Stimulated activated CD4-positive, alpha-beta T cell treated with anti-CD3 and anti-CD28 coated beads, Interleukin-4, amount 100 ng/mL, for 48 hours (primary cell): ENCODE measurements around the gene PTCD1.

Source experiments
- DNase-seq, 2 donors: peaks; one replicate each; pipeline ENCODE4 v3.0.0-alpha.2; 2020; ENCODE audit warnings: low read depth in 2 of 2

PTCD1 gene

DNA sequence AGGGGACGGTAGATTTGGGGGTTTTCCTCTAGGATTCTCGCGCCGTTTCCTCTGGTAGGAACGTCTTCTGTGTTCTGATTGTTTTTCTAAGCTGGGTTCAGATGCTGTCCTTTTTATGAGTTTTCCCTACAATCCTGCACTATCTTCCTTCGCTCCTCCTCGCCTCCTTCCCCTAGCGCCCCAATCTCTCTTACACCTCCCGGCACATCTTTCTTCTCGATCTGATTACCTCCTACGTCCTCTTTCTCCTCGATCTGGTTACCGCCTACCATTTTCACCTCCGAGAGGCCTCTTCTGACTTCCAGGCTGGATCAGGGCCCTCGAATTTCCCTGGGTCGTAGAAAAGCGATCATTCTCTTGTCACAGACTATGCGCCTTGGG is 29.4 kb downstream of the PTCD1 start:
- DNase-seq = no peak

DNA sequence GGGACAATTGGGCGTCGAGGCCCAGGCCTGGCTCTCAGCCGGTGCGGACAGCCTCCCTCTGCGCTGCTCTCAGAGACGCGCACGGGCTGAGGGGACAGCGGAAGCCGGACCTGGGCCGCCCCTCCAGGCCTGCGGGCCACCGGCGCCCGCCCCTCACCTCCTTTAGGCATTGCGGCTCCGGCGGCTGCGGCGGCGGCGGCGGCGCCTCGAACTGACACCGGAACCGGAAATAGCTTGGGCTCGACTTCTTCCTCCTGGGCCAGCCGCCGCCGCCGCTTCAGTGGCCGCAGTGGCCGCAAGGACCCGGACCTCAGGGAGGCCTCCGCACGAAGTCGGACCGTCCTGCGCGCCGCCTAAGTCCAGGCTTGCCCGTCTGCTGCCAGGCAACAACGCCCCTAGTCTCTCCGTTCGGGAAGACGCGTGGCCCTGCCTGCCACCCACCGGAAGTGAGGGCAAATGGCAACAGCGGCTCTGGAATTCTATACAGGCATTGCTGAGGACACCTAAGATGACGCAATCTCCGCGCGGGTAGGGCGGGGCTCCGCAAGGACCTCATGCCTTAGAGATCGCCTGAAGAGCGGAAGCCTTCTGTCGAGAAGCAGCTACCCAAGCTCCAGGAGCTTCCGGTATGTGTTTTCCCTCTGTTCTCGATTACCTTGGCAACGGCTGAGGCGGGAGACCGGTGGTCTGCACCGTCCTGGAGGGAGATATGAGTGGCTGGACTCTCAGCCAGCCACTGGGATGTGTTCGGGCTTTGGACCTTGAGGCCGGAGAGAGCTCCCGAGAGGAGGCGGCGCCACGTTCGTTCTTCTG is 30.0 kb downstream of the PTCD1 start, which contains the start of the genes BUD31 and PDAP1:
Gene BUD31, plus strand, starts transcription at position 591 of the 813 bp plus-strand sequence. CDS start 2,124 bp downstream, outside the sequence.
Gene PDAP1, minus strand, starts transcription at position 219 of the 813 bp plus-strand sequence. Its CDS starts 49 bp downstream, at position 170.
- peak; percentile 83 to 85 for DNase-seq

DNA sequence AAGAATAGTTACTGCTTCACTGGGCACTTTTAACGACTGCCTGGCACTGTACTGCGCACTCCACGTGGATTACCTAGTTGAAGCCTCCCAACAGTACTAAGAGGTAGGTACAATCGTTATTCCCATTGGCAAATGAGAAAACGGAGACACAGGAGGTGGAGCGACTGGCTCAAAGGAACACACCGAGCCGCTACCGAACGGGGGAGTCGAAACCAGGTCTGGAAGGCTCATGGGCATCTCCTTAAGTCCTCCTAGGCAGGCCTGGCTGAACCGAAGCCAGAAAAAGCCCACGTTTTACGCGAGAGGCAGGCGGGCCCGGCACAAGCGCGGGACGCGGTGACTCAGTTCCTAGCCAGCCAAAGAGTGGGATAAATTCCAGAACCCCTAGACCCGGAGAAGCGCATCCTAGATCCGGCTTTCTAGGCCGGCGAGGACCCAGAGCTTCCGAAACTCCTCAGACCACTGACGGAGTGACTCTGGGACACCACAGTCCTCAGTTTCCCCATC is 30.7 kb downstream of the PTCD1 start:
- peak in 1 of 2 donors; percentile 35 for DNase-seq

DNA sequence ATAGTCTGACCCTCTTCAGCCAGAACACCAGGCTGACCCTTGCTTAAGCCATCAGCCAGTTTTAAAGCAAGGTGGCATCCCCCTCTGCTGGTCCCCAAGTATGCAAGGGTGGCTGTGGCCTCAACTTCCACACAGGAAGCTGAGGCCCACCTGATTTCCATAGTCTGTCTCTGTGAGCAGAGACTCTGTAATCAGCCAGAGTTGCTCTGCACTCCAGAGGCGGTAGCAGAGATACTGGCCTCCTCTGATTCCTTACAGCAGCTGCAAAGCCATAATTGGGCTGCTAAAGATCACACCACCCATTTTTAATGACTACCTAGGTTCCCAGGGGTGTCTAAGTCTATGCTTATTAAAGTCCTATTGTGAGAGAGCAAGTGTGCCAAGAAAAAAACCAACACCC is 32.0 kb downstream of the PTCD1 start:
- DNase-seq = no peak

DNA sequence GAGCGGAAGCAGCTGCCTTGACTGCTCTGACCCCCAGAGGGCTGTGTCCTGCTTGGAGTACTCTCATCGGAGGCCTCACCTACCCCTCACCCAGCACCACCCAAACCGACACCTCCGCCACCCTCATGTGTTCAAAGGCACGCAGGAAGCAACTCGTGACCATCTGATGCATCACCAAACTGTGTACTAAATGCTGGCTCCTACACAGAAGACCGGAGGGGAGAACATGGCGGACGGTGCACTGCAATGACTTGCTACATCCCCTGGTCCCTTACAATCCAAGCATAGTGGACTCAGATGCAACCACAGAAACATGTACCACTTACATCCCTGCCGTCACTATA is 33.6 kb downstream of the PTCD1 start:
- no peak for DNase-seq

DNA sequence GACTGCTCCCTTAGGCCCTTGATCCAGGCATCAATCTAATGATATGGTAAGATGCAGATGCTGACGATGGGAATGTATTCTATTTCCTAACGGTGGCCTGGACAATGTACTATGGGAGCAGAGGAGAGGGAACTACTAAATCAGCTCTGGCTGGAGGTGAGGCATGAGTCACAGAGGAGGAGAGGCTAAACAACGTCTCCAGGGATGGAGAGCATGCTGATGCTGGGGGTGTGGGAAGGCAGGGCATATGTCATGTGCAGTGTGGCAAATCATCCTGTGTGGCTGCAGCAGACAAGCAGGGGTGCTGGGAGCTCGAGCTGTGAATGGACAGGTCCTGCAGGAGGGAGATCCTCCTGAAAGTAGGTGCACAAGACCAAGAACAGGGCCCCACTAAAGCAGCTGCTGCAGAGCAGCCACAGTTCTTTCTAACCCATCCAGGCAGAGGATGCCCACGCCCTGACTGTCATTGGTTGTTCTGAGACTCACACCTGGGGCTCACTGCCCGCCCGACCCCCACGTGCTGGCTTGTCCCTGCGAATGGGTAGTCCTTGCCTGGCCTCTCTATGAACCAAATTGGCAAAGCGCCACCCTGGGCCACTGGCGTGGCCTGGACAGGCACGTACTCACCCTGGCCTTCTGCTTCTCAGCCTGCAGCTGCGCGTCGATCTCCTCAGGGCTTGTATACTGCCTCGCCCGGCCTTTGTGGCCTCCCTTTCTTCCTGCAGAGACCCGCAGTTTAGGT is 34.2 kb downstream of the PTCD1 start:
- DNase-seq = no peak

DNA sequence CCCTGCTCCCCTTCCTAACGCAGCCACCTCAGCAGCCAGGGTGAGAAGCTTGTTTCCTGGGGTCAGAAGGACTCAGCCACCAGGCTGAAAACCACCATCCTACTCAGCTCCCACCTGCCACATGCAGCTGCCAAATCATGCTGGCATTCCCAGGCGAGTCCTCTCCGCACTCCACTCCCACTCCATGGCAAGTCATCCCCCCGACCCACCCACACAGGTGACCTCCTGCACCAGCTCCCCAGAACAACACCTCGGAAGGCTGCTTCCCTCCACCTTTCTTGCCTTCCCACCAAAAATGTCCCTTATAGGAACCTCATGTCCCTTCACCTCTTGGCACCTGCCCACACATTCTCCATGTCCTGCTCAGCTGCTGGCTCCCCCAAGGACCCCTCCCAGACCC is 34.8 kb downstream of the PTCD1 start:
- no peak for DNase-seq

DNA sequence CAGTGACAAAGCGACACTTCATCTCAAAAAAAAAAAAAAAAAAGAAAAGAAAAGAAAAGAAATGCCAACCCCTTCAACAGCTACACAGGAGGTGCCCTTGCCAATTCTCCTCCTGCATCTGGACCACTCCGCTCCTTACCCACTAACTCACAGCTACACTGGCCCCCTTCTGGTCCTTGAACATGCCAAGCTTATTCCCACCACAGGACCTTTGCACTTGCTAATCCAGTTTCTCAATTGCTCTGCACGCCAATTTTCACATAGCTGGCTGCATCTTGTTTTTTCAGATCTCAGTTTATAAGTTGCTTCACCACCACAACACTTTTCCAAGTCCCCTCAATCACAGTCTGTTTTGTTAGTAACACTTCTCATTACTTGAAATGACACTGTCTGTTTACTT is 35.7 kb downstream of the PTCD1 start:
- no peak for DNase-seq

DNA sequence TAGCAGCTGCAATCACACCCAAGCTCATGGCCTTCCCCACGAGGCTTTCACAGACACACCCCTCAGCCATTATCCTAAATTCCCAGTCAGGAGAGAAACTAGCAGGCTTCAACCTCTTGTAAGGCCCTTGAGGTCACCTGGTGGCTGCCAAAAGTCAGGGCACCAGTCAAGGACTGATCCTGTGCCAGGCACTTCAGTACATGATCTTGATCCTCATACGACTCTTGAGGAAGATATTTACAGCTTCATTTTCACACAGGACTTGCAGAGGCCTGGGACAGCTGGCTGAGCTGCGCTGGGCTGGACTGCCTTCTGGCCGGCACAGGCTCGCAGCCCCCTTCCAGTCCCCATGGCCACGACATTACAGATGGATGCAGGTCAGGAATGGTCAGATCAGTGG is 39.0 kb downstream of the PTCD1 start:
- DNase-seq = no peak

DNA sequence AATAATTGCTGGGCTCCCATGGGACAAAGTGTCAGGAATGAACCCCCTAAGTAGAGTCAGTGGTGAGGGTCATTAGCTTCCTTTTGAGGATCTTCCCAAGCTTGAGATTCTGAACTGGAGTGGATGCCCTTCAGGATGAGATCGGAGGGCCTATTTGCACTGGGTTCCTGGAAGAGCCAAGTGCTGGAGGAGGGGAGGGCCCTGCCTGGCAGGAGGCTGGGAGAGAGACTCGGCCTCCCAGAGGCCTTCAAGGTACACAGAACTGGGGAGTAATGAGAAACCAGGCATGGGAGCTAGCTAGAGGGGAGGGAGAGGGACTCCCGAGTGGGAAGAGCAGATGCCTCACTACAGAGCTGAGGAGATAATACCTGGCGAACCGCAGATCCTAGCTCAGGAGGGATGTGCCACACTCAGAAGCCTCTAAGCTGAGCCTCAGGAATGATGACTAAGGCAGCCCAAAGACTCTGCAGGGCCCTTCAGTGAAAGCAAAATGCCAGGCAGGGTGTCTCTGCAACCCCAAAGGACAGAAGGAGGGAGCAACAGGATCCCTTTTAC is 39.6 kb downstream of the PTCD1 start:
- DNase-seq = no peak

DNA sequence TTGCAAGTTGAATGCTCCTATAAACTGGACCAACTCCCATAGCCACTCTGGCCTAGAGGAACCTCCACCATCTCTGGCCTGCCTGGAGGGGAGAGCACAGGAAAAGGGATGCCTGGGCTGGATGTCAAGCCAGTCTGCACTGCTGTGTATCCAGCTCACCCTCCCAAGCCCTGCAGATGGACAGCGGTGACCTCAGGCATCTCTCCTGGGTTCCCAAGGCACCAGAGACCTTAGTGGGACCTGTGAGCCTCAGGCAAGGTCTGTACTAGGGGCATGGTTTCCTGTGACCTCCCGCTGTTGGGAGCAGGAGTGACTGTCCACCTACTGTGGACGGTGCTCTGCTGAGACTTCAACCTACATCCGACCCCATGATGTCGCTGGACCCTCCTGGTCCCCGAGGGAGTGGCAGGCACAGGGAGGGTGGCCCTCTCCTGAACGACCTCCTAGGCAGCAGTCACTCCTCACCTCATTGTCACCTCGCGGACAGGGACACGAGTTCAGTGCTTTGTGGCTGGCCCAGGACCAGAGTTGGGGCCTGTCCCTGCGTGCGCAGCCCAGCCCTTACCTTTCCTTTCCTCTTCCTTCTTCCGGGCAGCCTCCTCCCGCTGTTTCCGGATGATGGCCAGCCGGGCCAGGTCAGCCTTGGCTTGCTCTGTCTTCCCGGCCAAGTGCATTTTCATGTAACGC is 41.2 kb downstream of the PTCD1 start:
- DNase-seq = no peak

DNA sequence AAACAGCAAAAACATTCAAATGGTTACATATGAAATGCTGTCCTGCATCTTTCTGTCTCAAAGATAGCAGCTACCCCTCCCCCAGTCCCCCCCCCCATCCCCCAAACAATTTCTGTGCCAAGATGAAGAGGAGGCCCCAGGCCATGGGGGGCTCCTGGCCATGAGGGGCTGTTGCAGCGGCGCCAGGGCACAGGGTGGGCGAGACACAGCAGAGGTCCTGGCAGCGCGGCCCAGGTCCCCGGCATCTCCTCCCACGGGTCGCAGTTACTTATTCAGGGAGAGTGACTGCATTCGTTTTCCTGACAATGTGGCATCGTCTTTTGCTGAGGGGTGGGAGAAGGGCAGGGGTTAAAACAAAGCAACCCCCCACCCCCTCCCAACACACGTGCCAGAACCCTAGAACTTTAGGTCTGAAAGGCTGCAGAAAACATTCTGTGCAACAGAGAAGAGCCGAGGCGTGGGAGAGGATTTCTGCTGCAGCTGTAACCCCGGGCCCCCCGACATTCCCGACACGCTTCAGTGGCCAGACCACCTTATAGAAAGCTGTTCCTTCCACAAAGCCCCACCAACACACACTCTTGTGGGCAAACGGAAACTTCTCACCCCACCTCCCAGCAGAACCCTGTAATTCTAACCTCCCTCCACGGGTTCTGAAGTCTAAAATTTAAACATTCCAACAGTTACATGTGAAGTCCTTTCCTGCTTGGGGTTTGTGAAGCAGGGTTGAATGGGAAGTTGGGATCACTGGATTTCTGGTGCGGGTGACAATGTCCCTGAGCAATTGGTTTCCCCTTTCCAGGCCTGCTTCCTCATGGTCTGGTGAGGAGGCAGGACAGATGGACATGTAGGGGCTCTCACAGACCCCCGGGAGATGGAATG is 41.9 kb downstream of the PTCD1 start:
- no peak for DNase-seq

DNA sequence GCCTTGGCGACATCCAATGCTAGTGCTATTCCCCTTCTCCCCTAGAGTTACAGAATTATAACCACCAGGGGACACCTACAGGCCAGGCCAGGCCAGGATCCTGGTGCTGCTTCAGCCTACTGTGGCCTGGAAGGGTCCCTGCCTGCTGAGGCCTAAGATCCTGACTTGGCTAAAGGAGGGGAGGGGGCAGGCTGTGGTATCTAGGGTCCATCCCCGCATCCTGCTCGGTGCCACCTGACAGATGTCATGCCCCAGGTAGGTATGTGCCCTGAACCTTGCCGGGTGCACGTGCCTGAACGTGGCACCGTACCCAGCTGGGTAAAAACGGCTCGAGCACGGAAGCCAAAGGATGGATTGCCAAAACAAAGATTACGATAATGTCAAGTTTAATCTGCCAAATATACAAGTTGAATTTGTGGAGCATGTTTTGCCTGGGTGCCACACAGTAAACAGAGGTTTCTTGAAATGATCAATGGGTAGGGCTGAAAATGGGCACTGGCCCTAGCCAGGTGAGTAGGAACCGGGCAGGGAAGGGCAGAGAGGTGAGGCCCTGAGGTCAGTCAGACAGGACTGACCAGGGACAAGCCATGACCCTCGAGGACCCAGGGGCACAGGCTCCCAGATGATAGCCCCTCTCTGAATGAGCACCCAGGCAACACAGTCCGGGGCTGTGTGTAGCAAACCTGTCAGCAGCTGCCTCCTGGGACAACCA is 42.8 kb downstream of the PTCD1 start:
- no peak for DNase-seq

DNA sequence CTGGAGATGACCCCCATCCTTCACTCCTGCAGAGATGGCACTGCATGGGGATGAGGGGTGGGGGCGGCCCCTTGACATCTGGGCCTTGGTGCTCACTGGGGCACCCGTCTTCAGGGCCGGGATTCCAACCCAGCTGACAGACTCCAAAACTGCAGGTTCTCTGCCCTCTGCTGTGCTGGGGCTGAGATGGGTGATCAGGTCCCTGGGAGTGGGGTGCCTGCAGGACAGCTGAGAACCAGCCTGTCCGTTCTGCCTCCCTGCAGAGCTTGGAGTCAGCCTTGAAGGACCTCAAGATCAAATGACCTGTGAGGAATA is 44.5 kb downstream of the PTCD1 start:
- DNase-seq = no peak

DNA sequence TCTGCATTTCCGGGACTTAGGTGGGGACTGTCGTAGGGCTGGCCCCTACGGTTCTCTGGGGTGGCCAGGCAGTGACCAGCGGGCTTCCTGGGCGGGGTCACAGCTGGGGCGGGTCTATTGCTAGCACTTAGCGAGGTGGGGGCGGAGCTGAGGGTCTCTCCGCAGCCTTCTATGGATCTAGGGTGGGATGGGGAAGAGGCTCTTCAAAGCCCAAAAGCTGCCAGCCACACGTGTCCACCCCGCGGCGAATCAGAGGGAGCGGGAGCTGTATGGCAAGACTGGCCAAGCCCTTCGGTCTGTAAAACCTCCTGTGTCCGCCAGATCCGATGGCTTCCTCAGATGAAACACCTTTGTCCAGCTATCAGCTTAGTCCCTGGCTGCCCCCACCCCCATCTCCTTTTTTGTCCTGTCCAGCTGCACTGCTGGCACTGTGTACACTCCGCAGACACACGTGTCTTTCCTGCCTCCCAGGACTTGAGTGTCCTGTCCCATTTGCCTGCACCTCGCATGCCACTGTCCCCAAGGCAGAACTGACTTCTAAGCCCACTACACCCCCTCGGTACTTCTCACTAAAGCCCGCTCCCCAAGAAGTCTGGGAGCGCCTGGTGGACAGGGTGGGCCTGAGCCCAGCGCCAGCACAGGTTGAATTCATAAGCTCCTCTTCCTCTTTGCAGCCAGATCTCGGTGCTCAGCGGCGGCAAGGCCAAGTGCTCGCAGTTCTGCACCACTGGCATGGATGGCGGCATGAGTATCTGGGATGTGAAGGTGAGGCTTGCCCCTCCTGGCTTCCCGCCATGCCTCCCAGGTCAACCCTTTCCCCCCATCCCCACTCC is 45.0 kb downstream of the PTCD1 start:
- no peak for DNase-seq

DNA sequence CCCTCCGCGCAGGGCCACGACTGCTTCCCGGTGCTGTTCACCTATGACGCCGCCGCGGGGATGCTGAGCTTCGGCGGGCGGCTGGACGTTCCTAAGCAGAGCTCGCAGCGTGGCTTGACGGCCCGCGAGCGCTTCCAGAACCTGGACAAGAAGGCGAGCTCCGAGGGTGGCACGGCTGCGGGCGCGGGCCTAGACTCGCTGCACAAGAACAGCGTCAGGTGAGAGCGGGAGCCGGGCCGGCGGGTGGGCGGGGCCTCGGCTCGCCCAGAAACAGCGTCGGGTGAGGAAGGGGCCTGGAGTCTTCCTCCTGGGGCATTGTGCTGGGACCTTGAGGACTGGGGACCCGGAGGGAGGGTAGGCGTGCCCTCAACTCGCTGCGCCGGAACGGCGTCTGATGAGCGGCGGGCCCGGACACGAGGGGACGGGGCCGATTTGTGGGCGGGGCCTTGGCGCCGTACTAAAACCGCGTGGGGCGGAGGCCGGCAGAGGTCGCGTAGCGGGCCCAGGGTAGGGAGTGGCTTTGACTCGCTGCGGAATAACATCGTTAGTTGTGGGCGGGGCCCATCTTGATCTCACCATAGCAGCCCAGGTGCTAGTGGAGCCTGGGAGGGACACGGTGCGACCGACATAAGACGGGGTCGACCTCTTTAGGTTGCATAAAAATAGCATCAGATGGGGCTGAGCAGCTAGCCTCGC is 45.8 kb downstream of the PTCD1 start:
- DNase-seq = peak; percentile 61 to 69

DNA sequence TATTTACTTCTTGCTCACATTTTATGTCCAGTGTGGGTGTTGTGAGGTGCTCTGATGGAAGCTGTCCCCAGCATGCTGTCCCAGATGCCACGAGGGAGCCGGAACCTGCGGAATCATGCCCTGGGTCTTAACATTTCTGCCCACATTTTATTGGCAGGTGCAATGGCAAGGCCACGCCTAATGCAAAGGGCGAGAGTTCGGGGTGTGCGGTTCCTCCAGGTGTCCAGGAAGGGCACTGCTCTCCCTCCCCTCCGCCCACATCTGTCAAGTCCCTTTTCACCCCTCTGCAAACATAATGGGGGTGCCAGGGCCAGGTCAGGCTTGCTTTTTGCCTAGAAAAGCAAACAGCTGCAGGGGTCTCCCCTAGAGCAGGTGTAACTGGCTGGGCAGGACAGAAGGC is 46.6 kb downstream of the PTCD1 start:
- no peak for DNase-seq

DNA sequence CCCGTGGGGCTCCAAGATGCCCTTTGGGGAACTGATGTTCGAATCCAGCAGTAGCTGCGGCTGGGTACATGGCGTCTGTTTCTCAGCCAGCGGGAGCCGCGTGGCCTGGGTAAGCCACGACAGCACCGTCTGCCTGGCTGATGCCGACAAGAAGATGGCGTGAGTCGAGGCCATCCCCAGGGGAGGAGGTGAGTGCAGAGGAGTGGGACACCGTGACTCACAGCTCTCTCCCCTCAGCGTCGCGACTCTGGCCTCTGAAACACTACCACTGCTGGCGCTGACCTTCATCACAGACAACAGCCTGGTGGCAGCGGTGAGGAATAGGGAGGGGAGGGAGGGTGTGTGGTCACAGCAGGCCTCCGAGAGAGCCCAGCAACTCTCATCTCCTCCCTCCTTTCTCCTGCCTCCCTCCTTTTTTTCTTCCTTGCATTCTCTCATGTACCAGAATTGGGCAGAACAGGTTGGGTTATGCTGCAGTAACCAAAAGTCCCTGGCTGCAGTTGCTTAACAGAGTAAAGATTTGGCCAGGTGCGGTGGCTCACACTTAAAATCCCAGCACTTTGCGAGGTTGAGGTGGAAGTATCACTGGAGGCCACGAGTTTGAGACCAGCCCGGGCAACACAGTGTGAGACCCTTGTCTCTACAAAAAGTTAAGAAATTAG is 47.5 kb downstream of the PTCD1 start:
- DNase-seq = no peak

DNA sequence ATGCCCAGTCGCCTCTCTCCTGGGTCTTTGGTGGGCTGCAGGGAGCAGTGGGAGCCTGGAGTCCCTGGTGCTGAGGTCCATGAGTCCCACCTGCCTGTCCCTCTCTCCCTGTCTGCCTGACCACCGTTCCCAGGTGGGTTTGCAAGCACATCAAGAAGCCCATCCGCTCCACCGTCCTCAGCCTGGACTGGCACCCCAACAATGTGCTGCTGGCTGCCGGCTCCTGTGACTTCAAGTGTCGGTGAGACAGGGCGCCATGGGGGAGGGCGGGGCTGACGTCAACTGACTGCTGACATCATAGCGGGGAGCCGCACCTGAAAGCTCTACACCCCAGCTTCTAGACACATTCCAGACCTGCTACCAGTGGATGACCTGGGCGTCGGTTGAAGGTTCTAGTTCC is 48.8 kb downstream of the PTCD1 start:
- no peak for DNase-seq
